ENCODE results near the gene C5.

The C5 gene

GRCh38 chr9:120926397-120926928 is 123.6 kb downstream of the C5 start, which contains the start of gene TRAF1:
TSS of gene TRAF1 (minus strand) at chr9:120926796. CDS start at chr9:120926075, 721 bp downstream.
- Histone ChIP-seq H3K4me3 (ENCODE audit: low read depth, low read length) (peak within 1 kb of the TSS; percentile 67), H3K79me2 (ENCODE audit: control insufficient read depth, insufficient read depth, low read length, unreplicated experiment) (peaks cover 2% of the 10 kb centered on the region), H3K27me3 (ENCODE audit: insufficient read depth, low read length) (no peaks in the 10 kb centered on the region), H2AFZ (ENCODE audit: low read length, unreplicated experiment) (peak within 1 kb of the TSS; percentile 67), H3K36me3 (ENCODE audit: insufficient read depth, low read length) (no peaks in the 10 kb centered on the region), H3K4me1 (ENCODE audit: control insufficient read depth, insufficient read depth, low read length, unreplicated experiment) (peaks cover 37% of the 10 kb centered on the region), H3K27ac (ENCODE audit: low read depth, low read length) (peak within 1 kb of the TSS; percentile 77)

- H3K4me1 ChIP-seq (ENCODE audit: control insufficient read depth, insufficient read depth, low read length, unreplicated experiment), result peaks cover 34% of the 10 kb centered on the region
- peaks cover 2% of the 10 kb centered on the region for H3K79me2 ChIP-seq (ENCODE audit: control insufficient read depth, insufficient read depth, low read length, unreplicated experiment)
- H3K27me3 ChIP-seq (ENCODE audit: insufficient read depth, low read length), result no peaks in the 10 kb centered on the region
- H3K4me3 ChIP-seq (ENCODE audit: low read depth, low read length), result peak overlapping the region; percentile 67
- H2AFZ ChIP-seq (ENCODE audit: low read length, unreplicated experiment), result peak overlapping the region; percentile 67
- H3K27ac ChIP-seq (ENCODE audit: low read depth, low read length), result peak overlapping the region; percentile 77
- H3K36me3 ChIP-seq (ENCODE audit: insufficient read depth, low read length), result no peaks in the 10 kb centered on the region
These were observed 124.3 kb downstream of the C5 start for GRCh38 chr9:120925535-120926396.

GRCh38 chr9:120924698-120925534 is 125.2 kb downstream of the C5 start:
- Histone ChIP-seq H3K79me2 (ENCODE audit: control insufficient read depth, insufficient read depth, low read length, unreplicated experiment) (peaks cover 2% of the 10 kb centered on the region), H3K4me3 (ENCODE audit: low read depth, low read length) (peak overlapping the region; percentile 67), H3K4me1 (ENCODE audit: control insufficient read depth, insufficient read depth, low read length, unreplicated experiment) (peaks cover 42% of the 10 kb centered on the region), H2AFZ (ENCODE audit: low read length, unreplicated experiment) (no peak overlapping the region), H3K27ac (ENCODE audit: low read depth, low read length) (peak overlapping the region; percentile 77), H3K36me3 (ENCODE audit: insufficient read depth, low read length) (no peaks in the 10 kb centered on the region), H3K27me3 (ENCODE audit: insufficient read depth, low read length) (no peaks in the 10 kb centered on the region)

GRCh38 chr9:120923620-120924328 is 126.3 kb downstream of the C5 start:
- Histone ChIP-seq H3K79me2 (ENCODE audit: control insufficient read depth, insufficient read depth, low read length, unreplicated experiment) (peaks cover 2% of the 10 kb centered on the region), H3K4me3 (ENCODE audit: low read depth, low read length) (no peak overlapping the region), H2AFZ (ENCODE audit: low read length, unreplicated experiment) (no peak overlapping the region), H3K4me1 (ENCODE audit: control insufficient read depth, insufficient read depth, low read length, unreplicated experiment) (peaks cover 46% of the 10 kb centered on the region), H3K27me3 (ENCODE audit: insufficient read depth, low read length) (no peaks in the 10 kb centered on the region), H3K36me3 (ENCODE audit: insufficient read depth, low read length) (no peaks in the 10 kb centered on the region), H3K27ac (ENCODE audit: low read depth, low read length) (no peak overlapping the region)

DNA sequence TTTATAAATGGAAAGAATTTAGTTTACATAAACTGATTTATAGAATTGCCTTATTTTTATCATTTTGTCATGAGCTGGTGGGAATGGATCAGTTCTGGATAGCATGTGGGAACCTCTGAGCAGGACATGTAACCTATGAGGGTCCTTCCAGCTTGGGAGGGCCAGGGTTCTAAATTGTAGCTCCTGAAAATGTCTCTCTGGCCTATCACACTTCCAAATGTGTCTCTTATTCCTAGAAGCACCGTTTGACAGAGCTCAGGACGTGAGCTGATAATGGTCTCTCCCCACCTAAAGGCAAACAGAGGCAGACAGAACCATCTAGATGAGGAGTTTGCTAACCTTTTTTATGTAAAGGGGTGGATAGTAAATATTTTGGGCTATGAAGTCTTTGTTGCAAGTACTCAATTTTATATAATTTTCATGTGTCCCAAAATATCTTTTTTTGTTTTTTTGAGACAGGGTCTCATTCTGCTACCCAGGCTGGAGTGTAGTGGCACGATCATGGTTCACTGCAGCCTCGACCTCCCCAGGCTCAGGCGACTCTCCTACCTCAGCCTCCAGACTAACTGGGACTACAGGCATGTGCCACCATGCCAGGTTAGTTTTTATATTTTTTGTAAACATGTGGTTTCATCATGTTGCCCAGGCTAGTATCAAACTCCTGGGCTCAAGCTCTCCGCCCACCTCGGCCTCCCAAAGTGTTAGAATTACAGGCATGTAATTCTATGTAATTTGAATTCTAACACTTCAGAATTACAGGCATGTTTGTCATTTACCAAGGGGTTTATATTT is 127.5 kb downstream of the C5 start:
- Histone ChIP-seq H3K4me3 (ENCODE audit: low read depth, low read length) (no peak overlapping the region), H3K27ac (ENCODE audit: low read depth, low read length) (no peak overlapping the region), H2AFZ (ENCODE audit: low read length, unreplicated experiment) (no peak overlapping the region), H3K27me3 (ENCODE audit: insufficient read depth, low read length) (no peaks in the 10 kb centered on the region), H3K4me1 (ENCODE audit: control insufficient read depth, insufficient read depth, low read length, unreplicated experiment) (peaks cover 40% of the 10 kb centered on the region), H3K79me2 (ENCODE audit: control insufficient read depth, insufficient read depth, low read length, unreplicated experiment) (peaks cover 2% of the 10 kb centered on the region), H3K36me3 (ENCODE audit: insufficient read depth, low read length) (peaks cover 4% of the 10 kb centered on the region; the same call in 1 of the 2 replicates)

DNA sequence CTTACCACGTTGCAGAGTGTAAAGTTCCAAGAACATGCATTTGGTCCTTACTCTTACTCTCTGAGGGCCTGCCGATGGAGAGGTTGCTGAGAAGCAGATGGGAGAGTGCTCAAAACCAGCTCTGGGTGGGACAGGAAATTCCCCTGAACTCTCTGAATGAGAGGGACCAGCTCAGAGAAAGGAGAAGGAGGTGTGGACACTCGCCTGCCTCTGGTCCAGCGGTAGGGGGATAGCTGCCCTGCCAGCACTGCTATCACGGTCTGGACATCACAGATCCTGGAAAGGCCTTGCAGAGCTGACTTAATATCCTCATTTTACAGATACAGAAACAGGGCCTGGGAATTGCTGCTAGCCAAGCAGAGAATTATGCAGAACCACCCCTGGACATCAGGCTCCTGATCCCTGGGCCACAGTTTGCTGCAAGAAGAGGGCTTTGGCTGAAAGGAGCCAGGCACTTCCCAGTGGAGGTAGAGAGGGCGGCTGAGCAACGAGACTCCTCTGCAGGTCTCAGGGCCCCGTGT is 128.4 kb downstream of the C5 start:
- peaks cover 2% of the 10 kb centered on the region for H3K79me2 ChIP-seq (ENCODE audit: control insufficient read depth, insufficient read depth, low read length, unreplicated experiment)
- no peak overlapping the region for H3K27ac ChIP-seq (ENCODE audit: low read depth, low read length)
- no peaks in the 10 kb centered on the region for H3K27me3 ChIP-seq (ENCODE audit: insufficient read depth, low read length)
- no peak overlapping the region for H3K4me3 ChIP-seq (ENCODE audit: low read depth, low read length)
- no peak overlapping the region for H2AFZ ChIP-seq (ENCODE audit: low read length, unreplicated experiment)
- H3K36me3 ChIP-seq (ENCODE audit: insufficient read depth, low read length), result peaks cover 8% of the 10 kb centered on the region; the same call in 1 of the 2 replicates
- peaks cover 43% of the 10 kb centered on the region for H3K4me1 ChIP-seq (ENCODE audit: control insufficient read depth, insufficient read depth, low read length, unreplicated experiment)

DNA sequence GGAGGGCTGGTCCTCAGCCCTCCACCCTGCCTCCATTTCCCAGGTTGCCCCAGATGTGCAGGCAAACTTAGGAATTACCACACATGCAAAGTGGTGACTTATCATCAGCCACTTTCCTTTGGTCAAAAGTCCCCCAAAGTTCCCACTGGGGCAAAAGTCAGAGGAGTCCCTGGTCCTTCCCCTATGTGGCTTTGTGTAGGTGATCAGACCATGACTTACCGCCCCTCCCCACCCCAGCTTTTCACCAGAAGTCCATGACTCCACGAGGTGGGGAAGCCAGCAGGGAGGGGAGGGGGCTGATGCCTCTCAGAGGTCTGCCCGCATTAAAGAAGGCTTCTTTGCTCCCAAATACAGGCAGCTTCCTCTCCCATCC is 129.3 kb downstream of the C5 start:
- H2AFZ ChIP-seq (ENCODE audit: low read length, unreplicated experiment), result no peak overlapping the region
- no peak overlapping the region for H3K27ac ChIP-seq (ENCODE audit: low read depth, low read length)
- peaks cover 8% of the 10 kb centered on the region; the same call in 1 of the 2 replicates for H3K36me3 ChIP-seq (ENCODE audit: insufficient read depth, low read length)
- H3K27me3 ChIP-seq (ENCODE audit: insufficient read depth, low read length), result no peaks in the 10 kb centered on the region
- H3K4me3 ChIP-seq (ENCODE audit: low read depth, low read length), result no peak overlapping the region
- peaks cover 43% of the 10 kb centered on the region for H3K4me1 ChIP-seq (ENCODE audit: control insufficient read depth, insufficient read depth, low read length, unreplicated experiment)
- H3K79me2 ChIP-seq (ENCODE audit: control insufficient read depth, insufficient read depth, low read length, unreplicated experiment), result peaks cover 2% of the 10 kb centered on the region

DNA sequence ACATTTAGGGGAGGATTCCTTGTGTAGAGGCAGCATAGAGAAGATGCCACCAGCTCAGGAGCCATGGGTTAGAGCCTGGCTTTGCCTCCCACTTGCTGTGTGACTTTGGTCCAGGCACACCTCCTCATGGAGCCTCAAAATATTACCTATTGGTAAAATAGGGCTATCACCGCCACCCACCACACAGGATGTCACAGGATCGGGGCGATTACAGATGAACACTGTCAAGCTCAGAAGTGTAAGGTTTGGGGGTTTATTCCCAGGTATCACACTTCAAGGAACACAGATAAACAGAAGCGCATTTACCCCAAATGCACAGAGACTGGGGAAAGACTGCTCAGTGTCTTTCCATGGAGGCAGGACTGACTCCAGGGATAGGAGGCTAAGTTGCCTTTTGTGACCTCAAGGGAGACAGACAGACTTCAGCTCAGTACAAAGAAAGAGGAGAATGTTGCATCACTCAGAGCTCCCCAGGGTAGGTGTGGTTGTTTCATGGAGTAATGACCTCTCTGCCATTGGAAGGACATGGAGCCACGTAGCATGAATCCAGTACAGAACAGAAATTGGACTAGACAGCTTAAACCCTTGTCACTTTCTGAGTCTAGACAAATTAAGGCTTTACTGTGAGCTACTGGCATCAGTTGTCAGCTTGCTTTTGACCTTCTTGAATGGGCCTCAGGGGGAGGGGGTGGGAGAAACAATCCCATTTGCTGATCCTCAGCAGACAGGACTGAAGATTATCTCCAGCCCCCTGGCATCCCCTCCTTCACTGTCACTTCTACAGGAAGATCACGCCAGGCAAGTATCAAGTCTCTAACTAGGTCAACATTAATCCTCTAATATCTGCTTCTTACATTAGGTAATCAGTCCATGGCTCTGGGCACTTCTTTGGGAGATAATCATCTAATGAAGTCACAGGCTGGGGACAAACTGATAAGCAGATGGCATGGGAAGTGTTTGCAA is 130.0 kb downstream of the C5 start:
- H3K4me3 ChIP-seq (ENCODE audit: low read depth, low read length), result no peak overlapping the region

More for the DNA sequence above, 130.0 kb downstream of the C5 start:
- Histone ChIP-seq H3K27me3 (ENCODE audit: insufficient read depth, low read length) (no peaks in the 10 kb centered on the region), H3K36me3 (ENCODE audit: insufficient read depth, low read length) (peaks cover 8% of the 10 kb centered on the region; the same call in 1 of the 2 replicates), H3K27ac (ENCODE audit: low read depth, low read length) (0 out of 2 replicates have a peak overlapping the region, but pooled peaks have one; percentile 21), H2AFZ (ENCODE audit: low read length, unreplicated experiment) (no peak overlapping the region), H3K4me1 (ENCODE audit: control insufficient read depth, insufficient read depth, low read length, unreplicated experiment) (peaks cover 41% of the 10 kb centered on the region), H3K79me2 (ENCODE audit: control insufficient read depth, insufficient read depth, low read length, unreplicated experiment) (no peaks in the 10 kb centered on the region)
